Measurements from ENCODE around the gene S100A16.
"Not testable (repeated sequence)": the region's sequence is repeated elsewhere in the genome, so short reads cannot be mapped to it uniquely, and the experiment has no call there.

S100A16 gene

GRCh38 chr1:153597206-153597605 lies 15.7 kb downstream of the S100A16 start:
- ChIA-PET CTCF (interaction anchor here (2.7 to 13.4 kb wide), 2 partner anchors 20 to 26 kb away, joined by 14 to 100 read pairs; partner anchors contain the start of genes S100A14 and S100A16), POLR2A (no interaction called here)
- 95% methylated on average over 5 of the region's 6 CpGs for WGBS (ENCODE audit: insufficient coverage)
- Histone ChIP-seq H3K27me3 (replicated peaks in 2 of 5; ENCODE audit: control insufficient read depth in 4 of 5, insufficient read depth in 5 of 5, low read length in 4 of 5) (no peaks in the 10 kb centered on the region), H3K9me3 (ENCODE audit: control extremely low read depth in 1 of 5, control insufficient read depth in 4 of 5, insufficient read depth in 2 of 5, low read depth in 1 of 5, low read length in 4 of 5) (no peaks in the 10 kb centered on the region), H3K4me3 (ENCODE audit: control insufficient read depth in 1 of 7, extremely low read depth in 1 of 7, insufficient read depth in 4 of 7, low read depth in 2 of 7, low read length in 6 of 7) (no peak overlapping the region), H3K4me1 (ENCODE audit: control extremely low read depth in 1 of 4, control insufficient read depth in 4 of 4, insufficient read depth in 4 of 4, low read length in 3 of 4) (peaks cover 0 to 40% (median 17%) of the 10 kb centered on the region in 4 experiments), H3K36me3 (ENCODE audit: control insufficient read depth in 4 of 4, insufficient read depth in 4 of 4, low read length in 3 of 4) (no peaks in the 10 kb centered on the region), H3K27ac (ENCODE audit: insufficient read depth in 1 of 2, low read depth in 1 of 2, low read length in 2 of 2, poor library complexity in 1 of 2, severe bottlenecking in 2 of 2) (no peak overlapping the region)
- DNase-seq, result peak in 2 of 3 donors; percentile 37 to 47

GRCh38 chr1:153592748-153593147 lies 20.2 kb downstream of the S100A16 start:
- H3K27me3 ChIP-seq (replicated peaks in 2 of 5; ENCODE audit: control insufficient read depth in 4 of 5, insufficient read depth in 5 of 5, low read length in 4 of 5), result no peaks in the 10 kb centered on the region
- no peak overlapping the region for H3K27ac ChIP-seq (ENCODE audit: insufficient read depth in 1 of 2, low read depth in 1 of 2, low read length in 2 of 2, poor library complexity in 1 of 2, severe bottlenecking in 2 of 2)
- ChIA-PET CTCF (interaction anchor here (0.9 to 13.4 kb wide), 6 partner anchors 15 to 39 kb away, joined by 3 to 100 read pairs (median 4); partner anchors contain the start of genes S100A1, S100A13, S100A14 and S100A16), POLR2A (no interaction called here)
- no peaks in the 10 kb centered on the region for H3K36me3 ChIP-seq (ENCODE audit: control insufficient read depth in 4 of 4, insufficient read depth in 4 of 4, low read length in 3 of 4)
- H3K4me1 ChIP-seq (ENCODE audit: control extremely low read depth in 1 of 4, control insufficient read depth in 4 of 4, insufficient read depth in 4 of 4, low read length in 3 of 4), result peaks cover 0 to 7% (median under 1%) of the 10 kb centered on the region in 4 experiments
- no CpG with 5 or more reads among the region's 4 CpGs for WGBS (ENCODE audit: insufficient coverage)
- H3K9me3 ChIP-seq (ENCODE audit: control extremely low read depth in 1 of 5, control insufficient read depth in 4 of 5, insufficient read depth in 2 of 5, low read depth in 1 of 5, low read length in 4 of 5), result no peaks in the 10 kb centered on the region
- no peak for DNase-seq
- no peak overlapping the region for H3K4me3 ChIP-seq (ENCODE audit: control insufficient read depth in 1 of 7, extremely low read depth in 1 of 7, insufficient read depth in 4 of 7, low read depth in 2 of 7, low read length in 6 of 7)

GRCh38 chr1:153588482-153588881 lies 24.5 kb downstream of the S100A16 start:
- no peak overlapping the region for H3K4me3 ChIP-seq (ENCODE audit: control insufficient read depth in 1 of 7, extremely low read depth in 1 of 7, insufficient read depth in 4 of 7, low read depth in 2 of 7, low read length in 6 of 7)
- H3K27ac ChIP-seq (ENCODE audit: insufficient read depth in 1 of 2, low read depth in 1 of 2, low read length in 2 of 2, poor library complexity in 1 of 2, severe bottlenecking in 2 of 2), result no peak overlapping the region
- no peaks in the 10 kb centered on the region for H3K27me3 ChIP-seq (replicated peaks in 2 of 5; ENCODE audit: control insufficient read depth in 4 of 5, insufficient read depth in 5 of 5, low read length in 4 of 5)
- H3K4me1 ChIP-seq (ENCODE audit: control extremely low read depth in 1 of 4, control insufficient read depth in 4 of 4, insufficient read depth in 4 of 4, low read length in 3 of 4), result no peaks in the 10 kb centered on the region
- H3K36me3 ChIP-seq (ENCODE audit: control insufficient read depth in 4 of 4, insufficient read depth in 4 of 4, low read length in 3 of 4), result no peaks in the 10 kb centered on the region
- no peak for DNase-seq
- WGBS (ENCODE audit: insufficient coverage), result no CpG with 5 or more reads among the region's 2 CpGs
- ChIA-PET POLR2A (no interaction called here), CTCF (interaction anchor here (1.4 kb wide), 1 partner anchor 78 kb away, joined by 4 read pairs; no protein-coding TSS in a partner anchor)
- H3K9me3 ChIP-seq (ENCODE audit: control extremely low read depth in 1 of 5, control insufficient read depth in 4 of 5, insufficient read depth in 2 of 5, low read depth in 1 of 5, low read length in 4 of 5), result no peaks in the 10 kb centered on the region

- H3K27ac ChIP-seq (ENCODE audit: insufficient read depth in 1 of 2, low read depth in 1 of 2, low read length in 2 of 2, poor library complexity in 1 of 2, severe bottlenecking in 2 of 2); POLR2A ChIA-PET; H3K4me1 ChIP-seq (ENCODE audit: control extremely low read depth in 1 of 4, control insufficient read depth in 4 of 4, insufficient read depth in 4 of 4, low read length in 3 of 4); H3K4me3 ChIP-seq (ENCODE audit: control insufficient read depth in 1 of 7, extremely low read depth in 1 of 7, insufficient read depth in 4 of 7, low read depth in 2 of 7, low read length in 6 of 7); H3K9me3 ChIP-seq (ENCODE audit: control extremely low read depth in 1 of 5, control insufficient read depth in 4 of 5, insufficient read depth in 2 of 5, low read depth in 1 of 5, low read length in 4 of 5); H3K27me3 ChIP-seq (replicated peaks in 2 of 5; ENCODE audit: control insufficient read depth in 4 of 5, insufficient read depth in 5 of 5, low read length in 4 of 5); DNase-seq; H3K36me3 ChIP-seq (ENCODE audit: control insufficient read depth in 4 of 4, insufficient read depth in 4 of 4, low read length in 3 of 4): not testable (repeated sequence)
- WGBS (ENCODE audit: insufficient coverage), result 100% methylated on average over 6 of the region's 10 CpGs
- CTCF ChIA-PET, result interaction anchor here (1.3 to 1.4 kb wide), 2 partner anchors 39 to 78 kb away, joined by 3 to 4 read pairs; partner anchors contain the start of gene S100A13
These were observed 24.9 kb downstream of the S100A16 start for GRCh38 chr1:153588033-153588432.

- CTCF ChIA-PET, result interaction anchor here (0.7 to 1.8 kb wide), 4 partner anchors 9 to 40 kb away, joined by 3 to 10 read pairs (median 4); partner anchors contain the start of gene S100A13
- DNase-seq, result no peak
- Histone ChIP-seq H3K27me3 (replicated peaks in 2 of 5; ENCODE audit: control insufficient read depth in 4 of 5, insufficient read depth in 5 of 5, low read length in 4 of 5) (no peaks in the 10 kb centered on the region), H3K9me3 (ENCODE audit: control extremely low read depth in 1 of 5, control insufficient read depth in 4 of 5, insufficient read depth in 2 of 5, low read depth in 1 of 5, low read length in 4 of 5) (no peaks in the 10 kb centered on the region), H3K36me3 (ENCODE audit: control insufficient read depth in 4 of 4, insufficient read depth in 4 of 4, low read length in 3 of 4) (no peaks in the 10 kb centered on the region), H3K4me3 (ENCODE audit: control insufficient read depth in 1 of 7, extremely low read depth in 1 of 7, insufficient read depth in 4 of 7, low read depth in 2 of 7, low read length in 6 of 7) (no peak overlapping the region), H3K27ac (ENCODE audit: insufficient read depth in 1 of 2, low read depth in 1 of 2, low read length in 2 of 2, poor library complexity in 1 of 2, severe bottlenecking in 2 of 2) (no peak overlapping the region), H3K4me1 (ENCODE audit: control extremely low read depth in 1 of 4, control insufficient read depth in 4 of 4, insufficient read depth in 4 of 4, low read length in 3 of 4) (no peaks in the 10 kb centered on the region)
- POLR2A ChIA-PET, result no interaction called here
- WGBS (ENCODE audit: insufficient coverage), result 83% methylated on average over 2 of the region's 5 CpGs
These were observed 25.6 kb downstream of the S100A16 start for GRCh38 chr1:153587314-153587713.

- Histone ChIP-seq H3K4me1 (ENCODE audit: control extremely low read depth in 1 of 4, control insufficient read depth in 4 of 4, insufficient read depth in 4 of 4, low read length in 3 of 4) (no peaks in the 10 kb centered on the region), H3K36me3 (ENCODE audit: control insufficient read depth in 4 of 4, insufficient read depth in 4 of 4, low read length in 3 of 4) (no peaks in the 10 kb centered on the region), H3K27me3 (replicated peaks in 2 of 5; ENCODE audit: control insufficient read depth in 4 of 5, insufficient read depth in 5 of 5, low read length in 4 of 5) (no peaks in the 10 kb centered on the region), H3K27ac (ENCODE audit: insufficient read depth in 1 of 2, low read depth in 1 of 2, low read length in 2 of 2, poor library complexity in 1 of 2, severe bottlenecking in 2 of 2) (no peak overlapping the region), H3K4me3 (ENCODE audit: control insufficient read depth in 1 of 7, extremely low read depth in 1 of 7, insufficient read depth in 4 of 7, low read depth in 2 of 7, low read length in 6 of 7) (no peak overlapping the region), H3K9me3 (ENCODE audit: control extremely low read depth in 1 of 5, control insufficient read depth in 4 of 5, insufficient read depth in 2 of 5, low read depth in 1 of 5, low read length in 4 of 5) (no peaks in the 10 kb centered on the region)
- DNase-seq, result no peak
- CTCF ChIA-PET, result interaction anchor here (0.9 to 1.8 kb wide), 4 partner anchors 10 to 18 kb away, joined by 3 to 10 read pairs (median 4); no protein-coding TSS in a partner anchor
- POLR2A ChIA-PET, result no interaction called here
- WGBS (ENCODE audit: insufficient coverage), result no CpG with 5 or more reads among the region's 1 CpG
These were observed 26.6 kb downstream of the S100A16 start for GRCh38 chr1:153586347-153586746.

- ChIA-PET POLR2A (no interaction called here), CTCF (no interaction called here)
- DNase-seq, result no peak
- no peak overlapping the region for H3K27ac ChIP-seq (ENCODE audit: insufficient read depth in 1 of 2, low read depth in 1 of 2, low read length in 2 of 2, poor library complexity in 1 of 2, severe bottlenecking in 2 of 2)
- H3K4me3 ChIP-seq (ENCODE audit: control insufficient read depth in 1 of 7, extremely low read depth in 1 of 7, insufficient read depth in 4 of 7, low read depth in 2 of 7, low read length in 6 of 7), result no peak overlapping the region
- H3K4me1 ChIP-seq (ENCODE audit: control extremely low read depth in 1 of 4, control insufficient read depth in 4 of 4, insufficient read depth in 4 of 4, low read length in 3 of 4), result no peaks in the 10 kb centered on the region
- no peaks in the 10 kb centered on the region for H3K36me3 ChIP-seq (ENCODE audit: control insufficient read depth in 4 of 4, insufficient read depth in 4 of 4, low read length in 3 of 4)
- no peaks in the 10 kb centered on the region for H3K9me3 ChIP-seq (ENCODE audit: control extremely low read depth in 1 of 5, control insufficient read depth in 4 of 5, insufficient read depth in 2 of 5, low read depth in 1 of 5, low read length in 4 of 5)
- 90% methylated on average over 1 of the region's 1 CpG for WGBS (ENCODE audit: insufficient coverage)
- H3K27me3 ChIP-seq (replicated peaks in 2 of 5; ENCODE audit: control insufficient read depth in 4 of 5, insufficient read depth in 5 of 5, low read length in 4 of 5), result no peaks in the 10 kb centered on the region
These were observed 27.9 kb downstream of the S100A16 start for GRCh38 chr1:153585006-153585405.

Measured in common myeloid progenitor, CD34-positive (primary cell).